RWPE2 (cell line): Measurements from ENCODE around the gene DNAJC5.
A peak's percentile ranks its signal among the peaks of the same experiment; 100 is the strongest.

Experiments
- ATAC-seq: fragments of 200-7000 bp; cut with Tn5 transposase; 3 replicates; pipeline ENCODE4 v1.9.1; 2021; ENCODE audit warnings: low read depth
- DNase-seq: peaks from one replicate; pipeline ENCODE4 v3.0.0-alpha.2; 2020; ENCODE audit warnings: low spot score
- H3K27ac ChIP-seq: fragments of 450-650 bp; 2 replicates; pipeline ENCODE4 v1.5.1; 2017; ENCODE audit warnings: mild to moderate bottlenecking; ENCODE audit not compliant: poor library complexity, severe bottlenecking
- H3K27me3 ChIP-seq: fragments of 250-450 bp; sonication (Bioruptor Pico); 2 replicates; pipeline ENCODE4 v1.5.1; 2021; ENCODE audit warnings: mild to moderate bottlenecking, moderate library complexity; ENCODE audit not compliant: insufficient read depth, poor library complexity, severe bottlenecking
- H3K36me3 ChIP-seq: fragments of 250-450 bp; sonication (Bioruptor Pico); 2 replicates; pipeline ENCODE4 v1.5.1; 2020; ENCODE audit warnings: low read depth, mild to moderate bottlenecking, moderate library complexity
- H3K4me1 ChIP-seq: fragments of 250-450 bp; sonication (Bioruptor Pico); 2 replicates; pipeline ENCODE4 v1.5.1; 2021; ENCODE audit warnings: mild to moderate bottlenecking, moderate library complexity; ENCODE audit not compliant: insufficient read depth, poor library complexity, severe bottlenecking
- H3K4me3 ChIP-seq: fragments of 250-450 bp; sonication (Bioruptor Pico); 2 replicates; pipeline ENCODE4 v1.5.1; 2021; ENCODE audit warnings: mild to moderate bottlenecking, moderate library complexity; ENCODE audit not compliant: severe bottlenecking
- H3K9me3 ChIP-seq: fragments of 250-450 bp; sonication (Bioruptor Pico); 2 replicates; pipeline ENCODE4 v1.5.1; 2021; ENCODE audit warnings: mild to moderate bottlenecking, moderate library complexity; ENCODE audit not compliant: severe bottlenecking
- CTCF ChIP-seq: fragments of 450-650 bp; IDR thresholded peaks from one replicate; pipeline ENCODE4 v1.5.1; 2017; ENCODE audit warnings: mild to moderate bottlenecking, moderate library complexity; ENCODE audit not compliant: poor library complexity, severe bottlenecking

The DNAJC5 gene

GRCh38 chr20:63955281-63955826 is 60.4 kb downstream of the DNAJC5 start:
- H3K9me3 ChIP-seq, result no peaks in the 10 kb centered on the region
- peaks cover 13% of the 10 kb centered on the region for H3K36me3 ChIP-seq
- H3K27me3 ChIP-seq, result no peaks in the 10 kb centered on the region
- no peak for ATAC-seq
- H3K27ac ChIP-seq, result peak overlapping the region; percentile 74
- peak; percentile 87 for DNase-seq
- peak overlapping the region; percentile 88 for H3K4me3 ChIP-seq
- H3K4me1 ChIP-seq, result peaks cover 14% of the 10 kb centered on the region
- peak; percentile 89 for TF ChIP-seq CTCF

- no peaks in the 10 kb centered on the region for H3K9me3 ChIP-seq
- ATAC-seq, result peak; percentile 67
- H3K27ac ChIP-seq, result peak within 1 kb of the TSS; percentile 74
- H3K4me1 ChIP-seq, result peaks cover 14% of the 10 kb centered on the region
- peaks cover 14% of the 10 kb centered on the region for H3K36me3 ChIP-seq
- peak within 1 kb of the TSS; percentile 88 for H3K4me3 ChIP-seq
- peak; percentile 70 for TF ChIP-seq CTCF
- DNase-seq, result peak; percentile 88
- H3K27me3 ChIP-seq, result no peaks in the 10 kb centered on the region
These were observed 61.1 kb downstream of the DNAJC5 start, which contains the start of gene UCKL1 for GRCh38 chr20:63955827-63956663. TSS of gene UCKL1 (minus strand) at chr20:63956416. CDS start at chr20:63956372, 44 bp downstream.

- no peak for TF ChIP-seq CTCF
- Histone ChIP-seq H3K27ac (peak overlapping the region; percentile 74), H3K36me3 (peaks cover 19% of the 10 kb centered on the region), H3K4me1 (peaks cover 14% of the 10 kb centered on the region), H3K4me3 (peak overlapping the region; percentile 88), H3K9me3 (no peaks in the 10 kb centered on the region), H3K27me3 (no peaks in the 10 kb centered on the region)
- DNase-seq, result no peak
- ATAC-seq, result no peak
These were observed 61.7 kb downstream of the DNAJC5 start for GRCh38 chr20:63956664-63957003.

- no peak for TF ChIP-seq CTCF
- peak overlapping the region; percentile 88 for H3K4me3 ChIP-seq
- H3K4me1 ChIP-seq, result peaks cover 14% of the 10 kb centered on the region
- H3K27me3 ChIP-seq, result no peaks in the 10 kb centered on the region
- H3K27ac ChIP-seq, result peak overlapping the region; percentile 74
- ATAC-seq (peak; percentile 73), DNase-seq (peak; percentile 87)
- no peaks in the 10 kb centered on the region for H3K9me3 ChIP-seq
- peaks cover 25% of the 10 kb centered on the region for H3K36me3 ChIP-seq
These were observed 62.2 kb downstream of the DNAJC5 start for GRCh38 chr20:63957004-63957689.
